ENCODE results near the gene TIPIN.
"Not testable (repeated sequence)": the region's sequence is repeated elsewhere in the genome, so short reads cannot be mapped to it uniquely, and the experiment has no call there.

Gene TIPIN

GRCh38 chr15:66374179-66374578, 17.7 kb upstream of the TIPIN start:
- no peak for DNase-seq (ENCODE audit: low spot score)
- no peak for TF ChIP-seq CTCF (IDR thresholded peaks at IDR 0.05; ENCODE audit: extremely low read depth, missing control alignments)

- peak; percentile 52 for DNase-seq (ENCODE audit: low spot score)
- no peak for TF ChIP-seq CTCF (IDR thresholded peaks at IDR 0.05; ENCODE audit: extremely low read depth, missing control alignments)
Measured at GRCh38 chr15:66369773-66370651, 13.5 kb upstream of the TIPIN start.

GRCh38 chr15:66364944-66365528, 8.6 kb upstream of the TIPIN start:
- TF ChIP-seq CTCF (IDR thresholded peaks at IDR 0.05; ENCODE audit: extremely low read depth, missing control alignments), result no peak
- DNase-seq (ENCODE audit: low spot score), result no peak

GRCh38 chr15:66362776-66363175, 6.3 kb upstream of the TIPIN start:
- no peak for DNase-seq (ENCODE audit: low spot score)
- no peak for TF ChIP-seq CTCF (IDR thresholded peaks at IDR 0.05; ENCODE audit: extremely low read depth, missing control alignments)

GRCh38 chr15:66361745-66362460, 5.4 kb upstream of the TIPIN start:
- not testable (repeated sequence) for DNase-seq (ENCODE audit: low spot score)

- DNase-seq (ENCODE audit: low spot score), result peak; percentile 13
- TF ChIP-seq CTCF (IDR thresholded peaks at IDR 0.05; ENCODE audit: extremely low read depth, missing control alignments), result no peak
Measured at GRCh38 chr15:66359740-66360139, 3.3 kb upstream of the TIPIN start.

GRCh38 chr15:66356077-66356358, 467 bp downstream of the TIPIN start:
- TF ChIP-seq CTCF (IDR thresholded peaks at IDR 0.05; ENCODE audit: extremely low read depth, missing control alignments), result no peak
- no peak for DNase-seq (ENCODE audit: low spot score)

GRCh38 chr15:66348530-66348929, 8.0 kb downstream of the TIPIN start:
- DNase-seq (ENCODE audit: low spot score), result not testable (repeated sequence)
